GM23338 (cell line): ENCODE results near the gene DCPS. TPM values are rescaled to one million over a fixed set of nuclear protein-coding genes. Genes with fewer than 3 reads are reported as not detected.

ENCODE experiments used
- ATAC-seq: fragments of 200-7000 bp; cut with Tn5 transposase; 3 replicates; pipeline ENCODE4 v1.9.1; 2020
- DNase-seq: peaks from one replicate; pipeline ENCODE4 v3.0.0-alpha.2; 2015; ENCODE audit warnings: low spot score
- H2AFZ ChIP-seq: fragments of 200-600 bp; sonication (generic); 2 replicates; pipeline ENCODE4 v1.8.0; 2016; ENCODE audit warnings: antibody characterized with exemption, mild to moderate bottlenecking, moderate library complexity
- H3F3A ChIP-seq: fragments of 200-600 bp; sonication (generic); replicated peaks from 2 replicates; pipeline ENCODE4 v1.8.0; 2017; ENCODE audit warnings: antibody characterized with exemption, mixed run types, low read depth
- H3K27ac ChIP-seq: fragments of 200-600 bp; sonication (generic); 2 replicates; pipeline ENCODE4 v1.6.1; 2016; ENCODE audit warnings: low read depth
- H3K27me3 ChIP-seq: fragments of 200-600 bp; sonication (generic); 2 replicates; pipeline ENCODE4 v1.8.0; 2016; ENCODE audit warnings: mild to moderate bottlenecking, mixed run types, moderate library complexity; ENCODE audit not compliant: insufficient read depth
- H3K36me3 ChIP-seq: fragments of 200-600 bp; sonication (generic); 2 replicates; pipeline ENCODE4 v1.8.0; 2016; ENCODE audit warnings: mild to moderate bottlenecking; ENCODE audit not compliant: insufficient read depth
- H3K4me1 ChIP-seq: fragments of 200-600 bp; sonication (generic); 2 replicates; pipeline ENCODE4 v1.8.0; 2016; ENCODE audit warnings: mild to moderate bottlenecking, moderate library complexity; ENCODE audit not compliant: insufficient read depth
- H3K4me2 ChIP-seq: fragments of 200-600 bp; sonication (generic); 2 replicates; pipeline ENCODE4 v1.7.1; 2017; ENCODE audit warnings: mixed run types
- H3K4me3 ChIP-seq: fragments of 200-600 bp; sonication (generic); 2 replicates; pipeline ENCODE4 v1.6.1; 2016; ENCODE audit warnings: mixed run types
- H3K79me2 ChIP-seq: fragments of 200-600 bp; sonication (generic); replicated peaks from 2 replicates; pipeline ENCODE4 v1.8.0; 2017; ENCODE audit warnings: mild to moderate bottlenecking; ENCODE audit not compliant: insufficient read depth
- H3K9me2 ChIP-seq: fragments of 200-600 bp; sonication (generic); 2 replicates; pipeline ENCODE4 v1.8.0; 2017; ENCODE audit not compliant: insufficient read depth
- H4K20me1 ChIP-seq: fragments of 200-600 bp; sonication (generic); replicated peaks from 2 replicates; pipeline ENCODE4 v1.8.0; 2017; ENCODE audit warnings: mild to moderate bottlenecking; ENCODE audit not compliant: insufficient read depth
- H3K27ac Mint-ChIP-seq: 2 replicates; pipeline ENCODE4 v1.8.0; 2020; ENCODE audit warnings: inconsistent platforms, mild to moderate bottlenecking, moderate library complexity, mixed read lengths
- H3K27me3 Mint-ChIP-seq: 3 replicates; pipeline ENCODE4 v1.8.0; 2022; ENCODE audit warnings: low read depth, mild to moderate bottlenecking, moderate library complexity, mixed read lengths, inconsistent platforms; ENCODE audit not compliant: insufficient read depth, poor library complexity
- H3K36me3 Mint-ChIP-seq: 3 replicates; pipeline ENCODE4 v1.8.0; 2021; ENCODE audit warnings: low read depth, mild to moderate bottlenecking, inconsistent platforms, moderate library complexity, mixed read lengths
- H3K4me1 Mint-ChIP-seq: 3 replicates; pipeline ENCODE4 v1.8.0; 2020; ENCODE audit warnings: mild to moderate bottlenecking, inconsistent platforms, mixed read lengths
- H3K4me3 Mint-ChIP-seq: 3 replicates; pipeline ENCODE4 v1.8.0; 2021; ENCODE audit warnings: moderate library complexity, mild to moderate bottlenecking, inconsistent platforms, mixed read lengths
- H3K9me3 Mint-ChIP-seq: 3 replicates; pipeline ENCODE4 v1.8.0; 2020; ENCODE audit warnings: moderate library complexity, mild to moderate bottlenecking, inconsistent platforms, mixed read lengths
- CREB1 ChIP-seq: fragments of 250-450 bp; sonication (Bioruptor Pico); IDR thresholded peaks from 2 replicates; pipeline ENCODE4 v1.5.0; 2020; ENCODE audit warnings: low read depth, mild to moderate bottlenecking, moderate library complexity
- EZH2 ChIP-seq: fragments of 200-600 bp; sonication (generic); IDR thresholded peaks from one replicate; pipeline ENCODE4 v1.8.0; 2017; ENCODE audit warnings: antibody characterized with exemption, mild to moderate bottlenecking, low read depth; ENCODE audit not compliant: unreplicated experiment
- EZH2phosphoT487 ChIP-seq: fragments of 200-600 bp; sonication (generic); IDR thresholded peaks from one replicate; pipeline ENCODE4 v1.8.1; 2018; ENCODE audit warnings: antibody characterized with exemption; ENCODE audit not compliant: unreplicated experiment
- JUNB ChIP-seq: IDR thresholded peaks from one replicate; pipeline ENCODE4 v1.6.1; 2016; ENCODE audit warnings: antibody characterized with exemption; ENCODE audit not compliant: unreplicated experiment
- NANOG ChIP-seq: IDR thresholded peaks from 2 replicates; pipeline ENCODE4 v1.6.1; 2016; ENCODE audit warnings: antibody characterized with exemption, borderline replicate concordance
- POLR2AphosphoS5 ChIP-seq: IDR thresholded peaks from 2 replicates; pipeline ENCODE4 v1.6.1; 2016; ENCODE audit warnings: antibody characterized with exemption, low read depth
- STAT1 ChIP-seq: IDR thresholded peaks from one replicate; pipeline ENCODE4 v1.6.1; 2016; ENCODE audit warnings: antibody characterized with exemption; ENCODE audit not compliant: unreplicated experiment
- ZNF331 ChIP-seq: fragments of 250-450 bp; sonication (Bioruptor Pico); IDR thresholded peaks from 2 replicates; pipeline ENCODE4 v1.5.0; 2020; ENCODE audit warnings: low read depth, mild to moderate bottlenecking, moderate library complexity
- polyA plus RNA-seq: library from polyadenylated mRNA; unstranded; fragments of >200 nt; fragmentation: Nextera tagmentation; extraction: Ambion mirVana; gene quantifications from 2 replicates; pipeline ENCODE4 v1.2.1, GENCODE V29; 2016
- total RNA-seq: library from RNA; depleted of rRNA; stranded (reverse); fragments of >200 nt; shearing (Covaris generic); gene quantifications from 2 replicates; pipeline ENCODE4 v1.2.3, GENCODE V29; 2014
- TF ChIP-seq, protein P1 (sequence below), 2 experiments: fragments of 200-600 bp in 1 of 2; sonication (generic) in 1 of 2; conservative IDR thresholded peaks; 2 replicates each; pipeline versions ENCODE4 v1.5.1 to v1.6.1; 2016 to 2017; ENCODE audit warnings: antibody characterized with exemption in 2 of 2, low read depth in 2 of 2, mild to moderate bottlenecking in 2 of 2, moderate library complexity in 1 of 2
- TF ChIP-seq, protein P2 (sequence below): IDR thresholded peaks from 2 replicates; pipeline ENCODE4 v1.6.1; 2016; ENCODE audit warnings: antibody characterized with exemption
- TF ChIP-seq, protein P3 (sequence below): fragments of 250-450 bp; sonication (Bioruptor Pico); IDR thresholded peaks from 2 replicates; pipeline ENCODE4 v1.5.0; 2020; ENCODE audit warnings: mild to moderate bottlenecking, moderate library complexity
- TF ChIP-seq, protein P4 (sequence below): IDR thresholded peaks from one replicate; pipeline ENCODE4 v1.6.1; 2018; ENCODE audit warnings: antibody characterized with exemption; ENCODE audit not compliant: unreplicated experiment

The DCPS gene
- total and polyA plus RNA-seq, 2 experiments from 2014 or later: 26.8 to 46.4 TPM

DNA sequence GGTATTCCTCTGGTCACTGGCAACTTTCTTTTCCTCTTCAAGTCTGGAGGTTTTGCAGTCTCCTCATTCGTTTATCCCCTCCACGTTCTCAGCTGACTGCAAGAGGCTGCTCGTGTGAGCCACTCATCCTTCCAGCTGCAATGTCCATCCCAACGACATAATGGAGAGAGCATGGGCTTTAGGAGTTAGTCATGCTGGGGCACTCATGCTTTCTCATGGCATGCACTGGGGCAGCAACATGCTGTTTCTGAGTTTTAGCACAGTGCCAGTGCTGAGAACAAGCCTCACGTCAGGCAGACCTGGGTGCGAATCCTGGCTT is 7.1 kb downstream of the DCPS start:
- H3K9me2 ChIP-seq: no peaks in the 10 kb centered on the region
- H3K27me3 ChIP-seq: no peaks in the 10 kb centered on the region
- Mint-ChIP-seq H3K36me3 (peaks cover 23% of the 10 kb centered on the region), H3K4me3 (no peak overlapping the region), H3K9me3 (no peaks in the 10 kb centered on the region), H3K27me3 (no peaks in the 10 kb centered on the region), H3K4me1 (peaks cover 2% of the 10 kb centered on the region; the same call in 1 of the 3 replicates), H3K27ac (no peak overlapping the region)
- H3F3A ChIP-seq: no peaks in the 10 kb centered on the region
- no peak overlapping the region for H2AFZ ChIP-seq
- H3K36me3 ChIP-seq: no peaks in the 10 kb centered on the region
- no peak overlapping the region for H3K27ac ChIP-seq
- no peaks in the 10 kb centered on the region for H4K20me1 ChIP-seq
- TF ChIP-seq EZH2phosphoT487: no peak
- TF ChIP-seq, protein P1, sequence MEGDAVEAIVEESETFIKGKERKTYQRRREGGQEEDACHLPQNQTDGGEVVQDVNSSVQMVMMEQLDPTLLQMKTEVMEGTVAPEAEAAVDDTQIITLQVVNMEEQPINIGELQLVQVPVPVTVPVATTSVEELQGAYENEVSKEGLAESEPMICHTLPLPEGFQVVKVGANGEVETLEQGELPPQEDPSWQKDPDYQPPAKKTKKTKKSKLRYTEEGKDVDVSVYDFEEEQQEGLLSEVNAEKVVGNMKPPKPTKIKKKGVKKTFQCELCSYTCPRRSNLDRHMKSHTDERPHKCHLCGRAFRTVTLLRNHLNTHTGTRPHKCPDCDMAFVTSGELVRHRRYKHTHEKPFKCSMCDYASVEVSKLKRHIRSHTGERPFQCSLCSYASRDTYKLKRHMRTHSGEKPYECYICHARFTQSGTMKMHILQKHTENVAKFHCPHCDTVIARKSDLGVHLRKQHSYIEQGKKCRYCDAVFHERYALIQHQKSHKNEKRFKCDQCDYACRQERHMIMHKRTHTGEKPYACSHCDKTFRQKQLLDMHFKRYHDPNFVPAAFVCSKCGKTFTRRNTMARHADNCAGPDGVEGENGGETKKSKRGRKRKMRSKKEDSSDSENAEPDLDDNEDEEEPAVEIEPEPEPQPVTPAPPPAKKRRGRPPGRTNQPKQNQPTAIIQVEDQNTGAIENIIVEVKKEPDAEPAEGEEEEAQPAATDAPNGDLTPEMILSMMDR (conservative IDR thresholded peaks at IDR 0.05; ENCODE audit: low read depth in 2 of 2): no peak
- no peak for TF ChIP-seq POLR2AphosphoS5
- no peak for TF ChIP-seq EZH2
- TF ChIP-seq CREB1: no peak
- TF ChIP-seq NANOG: no peak
- TF ChIP-seq, protein P2, sequence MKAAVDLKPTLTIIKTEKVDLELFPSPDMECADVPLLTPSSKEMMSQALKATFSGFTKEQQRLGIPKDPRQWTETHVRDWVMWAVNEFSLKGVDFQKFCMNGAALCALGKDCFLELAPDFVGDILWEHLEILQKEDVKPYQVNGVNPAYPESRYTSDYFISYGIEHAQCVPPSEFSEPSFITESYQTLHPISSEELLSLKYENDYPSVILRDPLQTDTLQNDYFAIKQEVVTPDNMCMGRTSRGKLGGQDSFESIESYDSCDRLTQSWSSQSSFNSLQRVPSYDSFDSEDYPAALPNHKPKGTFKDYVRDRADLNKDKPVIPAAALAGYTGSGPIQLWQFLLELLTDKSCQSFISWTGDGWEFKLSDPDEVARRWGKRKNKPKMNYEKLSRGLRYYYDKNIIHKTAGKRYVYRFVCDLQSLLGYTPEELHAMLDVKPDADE: no peak
- TF ChIP-seq, protein P3, sequence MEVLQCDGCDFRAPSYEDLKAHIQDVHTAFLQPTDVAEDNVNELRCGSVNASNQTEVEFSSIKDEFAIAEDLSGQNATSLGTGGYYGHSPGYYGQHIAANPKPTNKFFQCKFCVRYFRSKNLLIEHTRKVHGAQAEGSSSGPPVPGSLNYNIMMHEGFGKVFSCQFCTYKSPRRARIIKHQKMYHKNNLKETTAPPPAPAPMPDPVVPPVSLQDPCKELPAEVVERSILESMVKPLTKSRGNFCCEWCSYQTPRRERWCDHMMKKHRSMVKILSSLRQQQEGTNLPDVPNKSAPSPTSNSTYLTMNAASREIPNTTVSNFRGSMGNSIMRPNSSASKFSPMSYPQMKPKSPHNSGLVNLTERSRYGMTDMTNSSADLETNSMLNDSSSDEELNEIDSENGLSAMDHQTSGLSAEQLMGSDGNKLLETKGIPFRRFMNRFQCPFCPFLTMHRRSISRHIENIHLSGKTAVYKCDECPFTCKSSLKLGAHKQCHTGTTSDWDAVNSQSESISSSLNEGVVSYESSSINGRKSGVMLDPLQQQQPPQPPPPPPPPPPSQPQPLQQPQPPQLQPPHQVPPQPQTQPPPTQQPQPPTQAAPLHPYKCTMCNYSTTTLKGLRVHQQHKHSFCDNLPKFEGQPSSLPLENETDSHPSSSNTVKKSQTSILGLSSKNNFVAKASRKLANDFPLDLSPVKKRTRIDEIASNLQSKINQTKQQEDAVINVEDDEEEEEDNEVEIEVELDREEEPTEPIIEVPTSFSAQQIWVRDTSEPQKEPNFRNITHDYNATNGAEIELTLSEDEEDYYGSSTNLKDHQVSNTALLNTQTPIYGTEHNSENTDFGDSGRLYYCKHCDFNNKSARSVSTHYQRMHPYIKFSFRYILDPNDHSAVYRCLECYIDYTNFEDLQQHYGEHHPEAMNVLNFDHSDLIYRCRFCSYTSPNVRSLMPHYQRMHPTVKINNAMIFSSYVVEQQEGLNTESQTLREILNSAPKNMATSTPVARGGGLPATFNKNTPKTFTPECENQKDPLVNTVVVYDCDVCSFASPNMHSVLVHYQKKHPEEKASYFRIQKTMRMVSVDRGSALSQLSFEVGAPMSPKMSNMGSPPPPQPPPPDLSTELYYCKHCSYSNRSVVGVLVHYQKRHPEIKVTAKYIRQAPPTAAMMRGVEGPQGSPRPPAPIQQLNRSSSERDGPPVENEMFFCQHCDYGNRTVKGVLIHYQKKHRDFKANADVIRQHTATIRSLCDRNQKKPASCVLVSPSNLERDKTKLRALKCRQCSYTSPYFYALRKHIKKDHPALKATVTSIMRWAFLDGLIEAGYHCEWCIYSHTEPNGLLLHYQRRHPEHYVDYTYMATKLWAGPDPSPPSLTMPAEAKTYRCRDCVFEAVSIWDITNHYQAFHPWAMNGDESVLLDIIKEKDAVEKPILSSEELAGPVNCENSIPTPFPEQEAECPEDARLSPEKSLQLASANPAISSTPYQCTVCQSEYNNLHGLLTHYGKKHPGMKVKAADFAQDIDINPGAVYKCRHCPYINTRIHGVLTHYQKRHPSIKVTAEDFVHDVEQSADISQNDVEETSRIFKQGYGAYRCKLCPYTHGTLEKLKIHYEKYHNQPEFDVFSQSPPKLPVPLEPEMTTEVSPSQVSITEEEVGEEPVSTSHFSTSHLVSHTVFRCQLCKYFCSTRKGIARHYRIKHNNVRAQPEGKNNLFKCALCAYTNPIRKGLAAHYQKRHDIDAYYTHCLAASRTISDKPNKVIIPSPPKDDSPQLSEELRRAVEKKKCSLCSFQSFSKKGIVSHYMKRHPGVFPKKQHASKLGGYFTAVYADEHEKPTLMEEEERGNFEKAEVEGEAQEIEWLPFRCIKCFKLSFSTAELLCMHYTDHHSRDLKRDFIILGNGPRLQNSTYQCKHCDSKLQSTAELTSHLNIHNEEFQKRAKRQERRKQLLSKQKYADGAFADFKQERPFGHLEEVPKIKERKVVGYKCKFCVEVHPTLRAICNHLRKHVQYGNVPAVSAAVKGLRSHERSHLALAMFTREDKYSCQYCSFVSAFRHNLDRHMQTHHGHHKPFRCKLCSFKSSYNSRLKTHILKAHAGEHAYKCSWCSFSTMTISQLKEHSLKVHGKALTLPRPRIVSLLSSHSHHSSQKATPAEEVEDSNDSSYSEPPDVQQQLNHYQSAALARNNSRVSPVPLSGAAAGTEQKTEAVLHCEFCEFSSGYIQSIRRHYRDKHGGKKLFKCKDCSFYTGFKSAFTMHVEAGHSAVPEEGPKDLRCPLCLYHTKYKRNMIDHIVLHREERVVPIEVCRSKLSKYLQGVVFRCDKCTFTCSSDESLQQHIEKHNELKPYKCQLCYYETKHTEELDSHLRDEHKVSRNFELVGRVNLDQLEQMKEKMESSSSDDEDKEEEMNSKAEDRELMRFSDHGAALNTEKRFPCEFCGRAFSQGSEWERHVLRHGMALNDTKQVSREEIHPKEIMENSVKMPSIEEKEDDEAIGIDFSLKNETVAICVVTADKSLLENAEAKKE: no peak
- TF ChIP-seq ZNF331 (CRISPR knock-in tag): no peak
- TF ChIP-seq, protein P4, sequence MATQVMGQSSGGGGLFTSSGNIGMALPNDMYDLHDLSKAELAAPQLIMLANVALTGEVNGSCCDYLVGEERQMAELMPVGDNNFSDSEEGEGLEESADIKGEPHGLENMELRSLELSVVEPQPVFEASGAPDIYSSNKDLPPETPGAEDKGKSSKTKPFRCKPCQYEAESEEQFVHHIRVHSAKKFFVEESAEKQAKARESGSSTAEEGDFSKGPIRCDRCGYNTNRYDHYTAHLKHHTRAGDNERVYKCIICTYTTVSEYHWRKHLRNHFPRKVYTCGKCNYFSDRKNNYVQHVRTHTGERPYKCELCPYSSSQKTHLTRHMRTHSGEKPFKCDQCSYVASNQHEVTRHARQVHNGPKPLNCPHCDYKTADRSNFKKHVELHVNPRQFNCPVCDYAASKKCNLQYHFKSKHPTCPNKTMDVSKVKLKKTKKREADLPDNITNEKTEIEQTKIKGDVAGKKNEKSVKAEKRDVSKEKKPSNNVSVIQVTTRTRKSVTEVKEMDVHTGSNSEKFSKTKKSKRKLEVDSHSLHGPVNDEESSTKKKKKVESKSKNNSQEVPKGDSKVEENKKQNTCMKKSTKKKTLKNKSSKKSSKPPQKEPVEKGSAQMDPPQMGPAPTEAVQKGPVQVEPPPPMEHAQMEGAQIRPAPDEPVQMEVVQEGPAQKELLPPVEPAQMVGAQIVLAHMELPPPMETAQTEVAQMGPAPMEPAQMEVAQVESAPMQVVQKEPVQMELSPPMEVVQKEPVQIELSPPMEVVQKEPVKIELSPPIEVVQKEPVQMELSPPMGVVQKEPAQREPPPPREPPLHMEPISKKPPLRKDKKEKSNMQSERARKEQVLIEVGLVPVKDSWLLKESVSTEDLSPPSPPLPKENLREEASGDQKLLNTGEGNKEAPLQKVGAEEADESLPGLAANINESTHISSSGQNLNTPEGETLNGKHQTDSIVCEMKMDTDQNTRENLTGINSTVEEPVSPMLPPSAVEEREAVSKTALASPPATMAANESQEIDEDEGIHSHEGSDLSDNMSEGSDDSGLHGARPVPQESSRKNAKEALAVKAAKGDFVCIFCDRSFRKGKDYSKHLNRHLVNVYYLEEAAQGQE: no peak
- no peak for TF ChIP-seq STAT1
- TF ChIP-seq JUNB: no peak
- no peak for ATAC-seq
- H3K79me2 ChIP-seq: no peaks in the 10 kb centered on the region
- no peak overlapping the region for H3K4me2 ChIP-seq
- no peak overlapping the region for H3K4me3 ChIP-seq
- no peaks in the 10 kb centered on the region for H3K4me1 ChIP-seq
- DNase-seq: no peak
